GM20000 (cell line): ENCODE data around the gene MINK1.

ENCODE experiments used
- DNase-seq: peaks from one replicate; pipeline ENCODE4 v3.0.0; 2012; ENCODE audit warnings: low spot score
- TF ChIP-seq, protein P1 (sequence below): IDR thresholded peaks from 2 replicates; pipeline ENCODE4 v1.5.1; 2012; ENCODE audit warnings: mild to moderate bottlenecking, control low read depth; ENCODE audit errors: extremely low read depth, missing control alignments

The MINK1 gene

DNA sequence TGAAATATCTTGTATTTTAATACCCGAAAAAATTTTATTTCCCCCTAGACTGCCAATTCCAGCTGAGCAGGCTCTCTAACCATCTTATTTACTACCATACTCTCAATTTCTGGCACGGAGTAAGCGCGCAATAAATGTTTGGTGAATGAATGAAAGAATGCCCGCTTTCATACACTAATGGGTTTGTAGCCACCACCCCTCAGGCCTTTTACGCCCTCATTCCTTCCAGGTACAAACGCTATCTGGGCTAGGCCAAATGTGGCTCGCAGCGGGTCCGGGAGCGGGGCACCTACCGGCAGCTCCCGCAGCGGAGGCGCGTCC is 26.7 kb upstream of the MINK1 start:
- TF ChIP-seq, protein P1, sequence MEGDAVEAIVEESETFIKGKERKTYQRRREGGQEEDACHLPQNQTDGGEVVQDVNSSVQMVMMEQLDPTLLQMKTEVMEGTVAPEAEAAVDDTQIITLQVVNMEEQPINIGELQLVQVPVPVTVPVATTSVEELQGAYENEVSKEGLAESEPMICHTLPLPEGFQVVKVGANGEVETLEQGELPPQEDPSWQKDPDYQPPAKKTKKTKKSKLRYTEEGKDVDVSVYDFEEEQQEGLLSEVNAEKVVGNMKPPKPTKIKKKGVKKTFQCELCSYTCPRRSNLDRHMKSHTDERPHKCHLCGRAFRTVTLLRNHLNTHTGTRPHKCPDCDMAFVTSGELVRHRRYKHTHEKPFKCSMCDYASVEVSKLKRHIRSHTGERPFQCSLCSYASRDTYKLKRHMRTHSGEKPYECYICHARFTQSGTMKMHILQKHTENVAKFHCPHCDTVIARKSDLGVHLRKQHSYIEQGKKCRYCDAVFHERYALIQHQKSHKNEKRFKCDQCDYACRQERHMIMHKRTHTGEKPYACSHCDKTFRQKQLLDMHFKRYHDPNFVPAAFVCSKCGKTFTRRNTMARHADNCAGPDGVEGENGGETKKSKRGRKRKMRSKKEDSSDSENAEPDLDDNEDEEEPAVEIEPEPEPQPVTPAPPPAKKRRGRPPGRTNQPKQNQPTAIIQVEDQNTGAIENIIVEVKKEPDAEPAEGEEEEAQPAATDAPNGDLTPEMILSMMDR: no peak
- DNase-seq: no peak

DNA sequence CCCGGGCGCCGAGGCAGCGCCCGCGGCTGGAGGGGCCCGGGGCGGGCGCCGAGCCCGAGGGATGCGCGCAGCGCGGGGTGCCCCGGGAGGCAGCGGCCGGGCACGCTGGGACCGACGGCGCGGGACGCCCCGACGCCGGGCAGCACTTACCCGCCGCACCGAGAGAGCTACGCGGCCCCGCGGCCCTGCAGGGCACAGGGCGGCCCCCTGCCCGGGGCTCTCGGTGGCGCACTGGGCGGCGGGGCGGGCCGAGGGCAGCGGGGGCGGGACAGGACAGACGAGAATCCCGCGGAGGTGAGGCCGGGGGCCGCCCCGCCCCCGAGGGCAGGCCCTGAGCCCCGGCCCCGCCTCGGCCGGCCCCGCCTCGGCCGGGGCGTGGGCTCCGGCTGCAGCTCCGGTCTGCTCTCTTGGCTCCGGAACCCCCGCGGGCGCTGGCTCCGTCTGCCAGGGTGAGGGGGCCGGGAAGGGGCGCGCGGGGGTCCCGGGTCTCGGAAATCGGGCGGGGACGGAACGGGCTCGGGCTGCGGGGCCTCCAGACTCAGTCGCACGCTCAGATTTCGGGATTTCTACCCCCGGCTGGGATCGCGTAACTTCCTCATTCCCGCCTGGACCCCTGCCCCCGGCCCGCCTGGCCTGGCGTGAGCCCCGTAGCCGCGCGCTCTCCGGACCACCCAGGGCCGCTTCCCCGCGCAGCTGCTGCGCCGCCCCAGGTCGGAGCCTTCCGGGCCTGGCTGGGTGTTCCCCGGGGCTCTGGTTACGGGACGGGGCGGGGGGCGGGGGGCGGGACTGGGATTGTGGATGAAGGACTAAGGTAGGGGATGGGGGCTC is 26.1 kb upstream of the MINK1 start, which contains the start of gene PLD2:
PLD2 (plus strand) TSS at position 376 of the 828 bp plus-strand sequence. CDS start 621 bp downstream, outside the sequence.
- peak; percentile 100 for DNase-seq
- TF ChIP-seq, protein P1: no peak

- DNase-seq: no peak
- TF ChIP-seq, protein P1: no peak
Measured at GRCh38 chr17:4807605-4808377, 25.3 kb upstream of the MINK1 start.

- no peak for DNase-seq
- TF ChIP-seq, protein P1: no peak
Measured at GRCh38 chr17:4808378-4808767, 24.8 kb upstream of the MINK1 start.

DNA sequence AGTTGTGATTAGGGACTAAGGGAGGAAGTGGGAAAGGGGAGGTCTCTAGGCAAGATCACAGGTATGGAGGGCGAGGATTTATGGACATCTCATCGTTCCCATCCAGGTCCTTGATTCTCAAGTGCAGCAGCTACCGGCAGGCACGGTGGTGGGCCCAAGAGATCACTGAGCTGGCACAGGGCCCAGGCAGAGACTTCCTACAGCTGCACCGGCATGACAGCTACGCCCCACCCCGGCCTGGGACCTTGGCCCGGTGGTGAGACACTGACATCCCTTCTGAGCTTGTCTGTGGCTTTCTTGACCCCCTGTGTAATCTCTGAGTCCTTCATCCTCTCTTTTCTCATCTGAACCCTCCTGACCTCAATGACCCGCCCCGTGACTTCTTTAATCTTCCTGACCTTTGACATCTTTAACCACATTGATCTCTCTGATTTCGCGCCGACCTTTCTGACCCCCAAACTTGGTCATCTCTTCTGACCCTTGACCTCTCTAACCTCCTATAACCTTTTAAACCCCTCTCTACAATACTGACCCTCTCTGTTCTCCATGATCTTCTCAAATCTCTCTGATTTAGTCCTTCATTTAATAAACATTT is 22.3 kb upstream of the MINK1 start:
- TF ChIP-seq, protein P1: no peak
- DNase-seq: no peak

GRCh38 chr17:4811471-4811870 is 21.7 kb upstream of the MINK1 start:
- TF ChIP-seq, protein P1: no peak
- DNase-seq: no peak

DNA sequence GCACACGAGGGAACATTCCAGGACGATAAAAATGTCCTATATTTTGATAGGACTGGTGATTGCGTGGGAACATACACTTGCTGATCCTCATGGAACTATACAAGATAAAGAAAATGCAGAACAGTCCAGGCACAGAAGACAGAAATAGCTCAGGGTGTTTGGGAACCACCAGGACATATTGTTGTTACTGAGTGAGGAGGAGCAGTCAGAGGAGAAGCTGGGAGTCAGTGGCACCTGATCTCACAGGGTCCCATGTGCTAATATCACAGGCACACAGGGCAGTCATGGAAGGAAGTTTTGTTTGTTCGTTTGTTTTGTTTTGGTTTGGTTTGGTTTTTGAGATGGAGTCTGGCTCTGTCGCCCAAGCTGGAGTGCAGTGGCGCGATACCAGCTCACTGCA is 20.4 kb upstream of the MINK1 start:
- TF ChIP-seq, protein P1: no peak
- DNase-seq: no peak
